Colonic mucosa (tissue), 4 donors: ENCODE results near the gene M1AP. TPM values are rescaled to one million over a fixed set of nuclear protein-coding genes. Genes with fewer than 3 reads are reported as not detected.
A peak's percentile ranks its signal among the peaks of the same experiment; 100 is the strongest.

Source experiments
- DNase-seq: peaks from one replicate; pipeline ENCODE4 v3.0.0-alpha.2; 2020
- H3K27ac ChIP-seq: fragments of 200-600 bp; one replicate; pipeline ENCODE4 v1.8.0; 2021
- H3K27me3 ChIP-seq: fragments of 200-600 bp; one replicate; pipeline ENCODE4 v1.8.0; 2021
- H3K36me3 ChIP-seq: fragments of 200-600 bp; one replicate; pipeline ENCODE4 v1.8.0; 2021
- H3K4me1 ChIP-seq: fragments of 200-600 bp; one replicate; pipeline ENCODE4 v1.8.0; 2021; ENCODE audit warnings: mild to moderate bottlenecking
- H3K4me3 ChIP-seq: fragments of 200-600 bp; one replicate; pipeline ENCODE4 v1.8.0; 2021
- H3K9ac ChIP-seq, 2 donors: one replicate each; pipeline ENCODE4 v1.7.0; 2013; ENCODE audit warnings: control low read depth in 2 of 2, low read depth in 2 of 2, low read length in 2 of 2
- H3K9me3 ChIP-seq: fragments of 200-600 bp; one replicate; pipeline ENCODE4 v1.8.0; 2021
- CTCF ChIP-seq: fragments of 200-600 bp; IDR thresholded peaks from one replicate; pipeline ENCODE4 v1.8.0; 2022; ENCODE audit warnings: antibody characterized with exemption, mild to moderate bottlenecking
- intact Hi-C: fragments of 100-400 bp; cut with DNase I; formaldehyde crosslinking; loops from one replicate; pipeline ENCODE4 v1.14.1; 2022
- total RNA-seq, 2 donors: library from RNA; stranded (reverse); fragmentation: NEBNext Ultra II Directional in 1 of 2; extraction: Animal tissue kit (Norgen Biotek cat#: 25700) in 1 of 2; gene quantifications; one replicate each; pipeline ENCODE4 v1.2.1, GENCODE V29; 2021
- donor health status: healthy.
- donor health status: DM: no; HTN: no; CAD: no.
- donor health status: DM: no; HTN: no; CAD: no.

The M1AP gene
- total RNA-seq, 2 donors from 2014 or later = 0.35 TPM; not detected in 1

- Histone ChIP-seq H3K36me3 (no peaks in the 10 kb centered on the region), H3K27ac (peak overlapping the region; percentile 78), H3K9ac (no peak overlapping the region), H3K4me3 (no peak overlapping the region), H3K9me3 (no peaks in the 10 kb centered on the region), H3K4me1 (peaks cover 11% of the 10 kb centered on the region), H3K27me3 (no peaks in the 10 kb centered on the region)
- no peak for DNase-seq
- TF ChIP-seq CTCF = no peak
- intact Hi-C loops = no loop called here
Measured at GRCh38 chr2:74693213-74693612, 45.1 kb upstream of the M1AP start.

- no peak overlapping the region for H3K4me3 ChIP-seq
- DNase-seq = no peak
- no peak for TF ChIP-seq CTCF
- H3K27me3 ChIP-seq = no peaks in the 10 kb centered on the region
- H3K9me3 ChIP-seq = no peaks in the 10 kb centered on the region
- H3K27ac ChIP-seq = peak overlapping the region; percentile 78
- intact Hi-C loops = loop anchor here (2.0 kb wide), 1 partner anchor 185 kb away; no protein-coding TSS in a partner anchor
- no peak overlapping the region for H3K9ac ChIP-seq
- H3K36me3 ChIP-seq = no peaks in the 10 kb centered on the region
- H3K4me1 ChIP-seq = peaks cover 11% of the 10 kb centered on the region
Measured at GRCh38 chr2:74691929-74692328, 43.8 kb upstream of the M1AP start.

GRCh38 chr2:74690571-74690970 lies 42.4 kb upstream of the M1AP start:
- H3K4me1 ChIP-seq = peaks cover 11% of the 10 kb centered on the region
- no peaks in the 10 kb centered on the region for H3K9me3 ChIP-seq
- H3K4me3 ChIP-seq = no peak overlapping the region
- peak; percentile 63 for DNase-seq
- H3K9ac ChIP-seq = no peak overlapping the region
- intact Hi-C loops = loop anchor here (2.0 kb wide), 1 partner anchor 186 kb away; no protein-coding TSS in a partner anchor
- peak; percentile 67 for TF ChIP-seq CTCF
- no peak overlapping the region for H3K27ac ChIP-seq
- no peaks in the 10 kb centered on the region for H3K36me3 ChIP-seq
- H3K27me3 ChIP-seq = no peaks in the 10 kb centered on the region

GRCh38 chr2:74689671-74690070 lies 41.5 kb upstream of the M1AP start:
- no peak overlapping the region for H3K4me3 ChIP-seq
- intact Hi-C loops = loop anchor here (2.0 kb wide), 1 partner anchor 187 kb away; no protein-coding TSS in a partner anchor
- no peaks in the 10 kb centered on the region for H3K27me3 ChIP-seq
- H3K27ac ChIP-seq = no peak overlapping the region
- no peak for TF ChIP-seq CTCF
- no peak for DNase-seq
- no peak overlapping the region for H3K9ac ChIP-seq
- no peaks in the 10 kb centered on the region for H3K36me3 ChIP-seq
- no peaks in the 10 kb centered on the region for H3K9me3 ChIP-seq
- peaks cover 6% of the 10 kb centered on the region for H3K4me1 ChIP-seq

- H3K4me1 ChIP-seq = peaks cover 4% of the 10 kb centered on the region
- DNase-seq = no peak
- H3K9ac ChIP-seq = no peak overlapping the region
- H3K9me3 ChIP-seq = no peaks in the 10 kb centered on the region
- intact Hi-C loops = no loop called here
- no peaks in the 10 kb centered on the region for H3K27me3 ChIP-seq
- H3K27ac ChIP-seq = no peak overlapping the region
- H3K4me3 ChIP-seq = no peak overlapping the region
- no peak for TF ChIP-seq CTCF
- H3K36me3 ChIP-seq = no peaks in the 10 kb centered on the region
Measured at GRCh38 chr2:74688881-74689280, 40.8 kb upstream of the M1AP start.
